WTC11 (cell line): ENCODE data around the gene PLLP. TPM values are rescaled to one million over a fixed set of nuclear protein-coding genes. Genes with fewer than 3 reads are reported as not detected.

Source experiments
- ATAC-seq: fragments of 200-7000 bp; cut with Tn5 transposase; 2 replicates; pipeline ENCODE4 v1.10.0; 2021; ENCODE audit warnings: mild to moderate bottlenecking, moderate library complexity
- CTCF ChIA-PET: fragments of 300-600 bp; sonication (Branson Sonifier 250); formaldehyde crosslinking; loops from one replicate; lab custom pipeline; 2021; ENCODE audit warnings: antibody characterized with exemption; lab: Charles Lee
- POLR2A ChIA-PET: fragments of 350-600 bp; sonication (Branson Sonifier 250); formaldehyde crosslinking; loops from one replicate; lab custom pipeline; 2021; ENCODE audit warnings: antibody characterized with exemption; lab: Charles Lee
- DNase-seq: peaks from one replicate; pipeline ENCODE4 v3.0.0; 2021; ENCODE audit warnings: low spot score
- H3K27ac Mint-ChIP-seq: 2 replicates; pipeline ENCODE4 v1.8.0; 2021; ENCODE audit warnings: mixed read lengths
- H3K27me3 Mint-ChIP-seq: 2 replicates; pipeline ENCODE4 v1.8.0; 2021; ENCODE audit warnings: low read depth, mild to moderate bottlenecking, moderate library complexity, mixed read lengths
- H3K36me3 Mint-ChIP-seq: 2 replicates; pipeline ENCODE4 v1.8.0; 2021; ENCODE audit warnings: mixed read lengths
- H3K4me1 Mint-ChIP-seq: 2 replicates; pipeline ENCODE4 v1.8.0; 2022; ENCODE audit warnings: mixed read lengths
- H3K4me3 Mint-ChIP-seq: 2 replicates; pipeline ENCODE4 v1.8.0; 2021; ENCODE audit warnings: mild to moderate bottlenecking, moderate library complexity, mixed read lengths
- H3K9me3 Mint-ChIP-seq: 2 replicates; pipeline ENCODE4 v1.8.0; 2021; ENCODE audit warnings: mixed read lengths
- ARID4B ChIP-seq: sonication (generic); formaldehyde crosslinking; IDR thresholded peaks from 2 replicates; pipeline ENCODE4 v1.8.0; 2023; ENCODE audit warnings: missing genetic modification reagents, mild to moderate bottlenecking, borderline replicate concordance
- FOXJ3 ChIP-seq: sonication (generic); formaldehyde crosslinking; IDR thresholded peaks from 2 replicates; pipeline ENCODE4 v1.9.0; 2021; ENCODE audit warnings: missing genetic modification reagents, mild to moderate bottlenecking, borderline replicate concordance
- JUN ChIP-seq: sonication (generic); formaldehyde crosslinking; IDR thresholded peaks from 2 replicates; pipeline ENCODE4 v1.8.0; 2023; ENCODE audit warnings: mild to moderate bottlenecking, missing genetic modification reagents
- MAX ChIP-seq: sonication (generic); formaldehyde crosslinking; IDR thresholded peaks from 2 replicates; pipeline ENCODE4 v1.8.0; 2022; ENCODE audit warnings: mild to moderate bottlenecking, missing genetic modification reagents
- NFYB ChIP-seq: sonication (generic); formaldehyde crosslinking; conservative IDR thresholded peaks from 2 replicates; pipeline ENCODE4 v1.8.0; 2022; ENCODE audit warnings: low read depth, missing genetic modification reagents
- NR2C2 ChIP-seq: sonication (generic); formaldehyde crosslinking; IDR thresholded peaks from 2 replicates; pipeline ENCODE4 v1.8.0; 2022; ENCODE audit warnings: mild to moderate bottlenecking, missing genetic modification reagents
- PRDM15 ChIP-seq: sonication (generic); formaldehyde crosslinking; IDR thresholded peaks from 2 replicates; pipeline ENCODE4 v1.8.0; 2022; ENCODE audit warnings: missing genetic modification reagents
- SOX15 ChIP-seq: fragments of 250-450 bp; sonication (Bioruptor Pico); IDR thresholded peaks from 2 replicates; pipeline ENCODE4 v1.9.0; 2021; ENCODE audit warnings: mild to moderate bottlenecking
- TEAD4 ChIP-seq: sonication (generic); formaldehyde crosslinking; IDR thresholded peaks from 2 replicates; pipeline ENCODE4 v1.8.0; 2022; ENCODE audit warnings: mild to moderate bottlenecking, missing genetic modification reagents
- ZNF232 ChIP-seq: sonication (generic); formaldehyde crosslinking; IDR thresholded peaks from 2 replicates; pipeline ENCODE4 v1.8.0; 2022; ENCODE audit warnings: mild to moderate bottlenecking, missing genetic modification reagents
- ZNF317 ChIP-seq: sonication (generic); formaldehyde crosslinking; IDR thresholded peaks from 2 replicates; pipeline ENCODE4 v1.8.1; 2023; ENCODE audit warnings: low read depth, mild to moderate bottlenecking, moderate library complexity, missing genetic modification reagents, borderline replicate concordance
- ZNF671 ChIP-seq: fragments of 250-450 bp; sonication (Bioruptor Pico); IDR thresholded peaks from 2 replicates; pipeline ENCODE4 v1.8.0; 2021; ENCODE audit warnings: mild to moderate bottlenecking
- total RNA-seq: library from RNA; stranded (reverse); gene quantifications from 3 replicates; pipeline ENCODE4 v1.2.3, GENCODE V29; 2021
- TF ChIP-seq, protein P1 (sequence below): fragments of 250-450 bp; sonication (Bioruptor Pico); IDR thresholded peaks from 2 replicates; pipeline ENCODE4 v1.9.0; 2021; ENCODE audit warnings: mild to moderate bottlenecking
- TF ChIP-seq, protein P2 (sequence below): sonication (generic); formaldehyde crosslinking; IDR thresholded peaks from 2 replicates; pipeline ENCODE4 v1.8.1; 2023; ENCODE audit warnings: mild to moderate bottlenecking, missing genetic modification reagents, moderate library complexity
- TF ChIP-seq, protein P3 (sequence below): fragments of 250-450 bp; sonication (Bioruptor Pico); IDR thresholded peaks from 2 replicates; pipeline ENCODE4 v1.9.0; 2021; ENCODE audit warnings: mild to moderate bottlenecking

PLLP gene
- total RNA-seq, 1 experiment from 2014 or later, result 2.8 TPM

- ChIA-PET POLR2A (interaction anchor here (0.7 kb wide), 1 partner anchor 222 kb away, joined by 4 read pairs; no protein-coding TSS in a partner anchor), CTCF (interaction anchor here (0.7 to 2.5 kb wide), 2 partner anchors 20 to 137 kb away, joined by 4 to 17 read pairs; no protein-coding TSS in a partner anchor)
- Mint-ChIP-seq H3K9me3 (no peaks in the 10 kb centered on the region), H3K4me3 (no peak overlapping the region), H3K4me1 (peaks cover 21% of the 10 kb centered on the region), H3K27me3 (peaks cover 32% of the 10 kb centered on the region), H3K36me3 (no peaks in the 10 kb centered on the region), H3K27ac (no peak overlapping the region)
- ATAC-seq (no peak), DNase-seq (no peak)
- TF ChIP-seq MAX (CRISPR knock-in tag) (no peak), ZNF671 (CRISPR knock-in tag) (no peak), SOX15 (no peak), NR2C2 (CRISPR knock-in tag) (no peak), JUN (CRISPR knock-in tag) (no peak), ZNF232 (CRISPR knock-in tag) (no peak), PRDM15 (no peak), TEAD4 (CRISPR knock-in tag) (no peak), FOXJ3 (no peak), ARID4B (CRISPR knock-in tag) (no peak), NFYB (CRISPR knock-in tag) (no peak), ZNF317 (CRISPR knock-in tag) (no peak)
- TF ChIP-seq, protein P1, sequence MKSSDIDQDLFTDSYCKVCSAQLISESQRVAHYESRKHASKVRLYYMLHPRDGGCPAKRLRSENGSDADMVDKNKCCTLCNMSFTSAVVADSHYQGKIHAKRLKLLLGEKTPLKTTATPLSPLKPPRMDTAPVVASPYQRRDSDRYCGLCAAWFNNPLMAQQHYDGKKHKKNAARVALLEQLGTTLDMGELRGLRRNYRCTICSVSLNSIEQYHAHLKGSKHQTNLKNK (CRISPR knock-in tag), result no peak
- TF ChIP-seq, protein P2, sequence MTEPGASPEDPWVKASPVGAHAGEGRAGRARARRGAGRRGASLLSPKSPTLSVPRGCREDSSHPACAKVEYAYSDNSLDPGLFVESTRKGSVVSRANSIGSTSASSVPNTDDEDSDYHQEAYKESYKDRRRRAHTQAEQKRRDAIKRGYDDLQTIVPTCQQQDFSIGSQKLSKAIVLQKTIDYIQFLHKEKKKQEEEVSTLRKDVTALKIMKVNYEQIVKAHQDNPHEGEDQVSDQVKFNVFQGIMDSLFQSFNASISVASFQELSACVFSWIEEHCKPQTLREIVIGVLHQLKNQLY, result no peak
- TF ChIP-seq, protein P3, sequence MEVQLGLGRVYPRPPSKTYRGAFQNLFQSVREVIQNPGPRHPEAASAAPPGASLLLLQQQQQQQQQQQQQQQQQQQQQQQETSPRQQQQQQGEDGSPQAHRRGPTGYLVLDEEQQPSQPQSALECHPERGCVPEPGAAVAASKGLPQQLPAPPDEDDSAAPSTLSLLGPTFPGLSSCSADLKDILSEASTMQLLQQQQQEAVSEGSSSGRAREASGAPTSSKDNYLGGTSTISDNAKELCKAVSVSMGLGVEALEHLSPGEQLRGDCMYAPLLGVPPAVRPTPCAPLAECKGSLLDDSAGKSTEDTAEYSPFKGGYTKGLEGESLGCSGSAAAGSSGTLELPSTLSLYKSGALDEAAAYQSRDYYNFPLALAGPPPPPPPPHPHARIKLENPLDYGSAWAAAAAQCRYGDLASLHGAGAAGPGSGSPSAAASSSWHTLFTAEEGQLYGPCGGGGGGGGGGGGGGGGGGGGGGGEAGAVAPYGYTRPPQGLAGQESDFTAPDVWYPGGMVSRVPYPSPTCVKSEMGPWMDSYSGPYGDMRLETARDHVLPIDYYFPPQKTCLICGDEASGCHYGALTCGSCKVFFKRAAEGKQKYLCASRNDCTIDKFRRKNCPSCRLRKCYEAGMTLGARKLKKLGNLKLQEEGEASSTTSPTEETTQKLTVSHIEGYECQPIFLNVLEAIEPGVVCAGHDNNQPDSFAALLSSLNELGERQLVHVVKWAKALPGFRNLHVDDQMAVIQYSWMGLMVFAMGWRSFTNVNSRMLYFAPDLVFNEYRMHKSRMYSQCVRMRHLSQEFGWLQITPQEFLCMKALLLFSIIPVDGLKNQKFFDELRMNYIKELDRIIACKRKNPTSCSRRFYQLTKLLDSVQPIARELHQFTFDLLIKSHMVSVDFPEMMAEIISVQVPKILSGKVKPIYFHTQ (CRISPR knock-in tag), result no peak
Measured at GRCh38 chr16:57279780-57280638, 4.5 kb downstream of the PLLP start.
